ENCODE measurements around the gene REN. TPM values are rescaled to one million over a fixed set of nuclear protein-coding genes. Genes with fewer than 3 reads are reported as not detected.

The REN gene
- total RNA-seq, 2 donors from 2014 or later = 0.18 to 0.59 TPM

- ATAC-seq (peak; percentile 93), DNase-seq (peak; percentile 73 to 85)
- intact Hi-C loops (cut with DNase I, micrococcal nuclease) = loop anchor here (5.0 to 10.0 kb wide), 3 partner anchors 45 to 205 kb away; no protein-coding TSS in a partner anchor
Observed at GRCh38 chr1:204162494-204163074, 3.6 kb downstream of the REN start.

- DNase-seq (no peak), ATAC-seq (no peak)
- intact Hi-C loops (cut with DNase I, micrococcal nuclease) = loop anchor here (5.0 to 10.0 kb wide), 3 partner anchors 45 to 205 kb away; no protein-coding TSS in a partner anchor
Observed at GRCh38 chr1:204161609-204162493, 4.3 kb downstream of the REN start.

DNA sequence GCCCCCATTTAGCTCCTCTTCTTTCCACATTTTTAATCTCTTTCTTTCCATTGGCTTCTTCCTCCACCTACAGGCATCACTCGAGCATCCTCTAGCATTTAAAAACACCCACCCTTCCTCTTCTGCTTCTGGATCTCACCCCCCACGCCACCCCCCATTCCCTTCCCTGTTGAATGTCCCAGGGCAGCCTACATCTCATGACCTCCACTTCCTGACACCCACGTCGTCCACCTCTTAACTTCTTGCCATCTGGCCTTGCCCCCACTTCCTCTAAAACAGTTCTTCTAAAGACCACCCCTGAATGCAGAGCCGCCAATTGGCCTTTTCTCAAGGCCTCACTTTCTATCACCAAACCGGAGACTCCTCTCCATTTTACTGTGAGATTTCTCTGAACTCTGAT is 8.2 kb downstream of the REN start:
- intact Hi-C loops (cut with DNase I, micrococcal nuclease) = no loop called here
- no peak for DNase-seq
- ATAC-seq = no peak

DNA sequence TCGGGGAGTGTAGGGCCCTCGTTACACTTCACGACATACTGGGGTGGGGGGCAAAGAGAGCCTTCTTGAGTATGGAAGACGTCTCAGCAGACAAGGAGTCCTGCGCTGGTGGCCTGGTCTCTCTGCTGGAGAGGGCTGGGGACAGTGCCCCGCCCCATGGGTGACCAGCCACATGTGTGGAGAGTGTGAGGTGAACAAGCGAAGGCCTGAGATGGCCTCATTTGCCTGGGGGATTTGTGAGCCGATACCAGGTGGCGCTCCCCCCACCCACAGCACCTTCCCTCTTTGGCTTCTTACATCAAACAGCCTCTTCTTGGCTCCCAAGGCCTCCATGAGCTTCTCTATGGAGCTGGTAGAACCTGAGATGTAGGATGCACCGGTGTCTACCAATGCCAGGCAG is 10.3 kb downstream of the REN start:
- ATAC-seq (no peak), DNase-seq (no peak)
- intact Hi-C loops (cut with DNase I, micrococcal nuclease) = no loop called here

- DNase-seq (no peak), ATAC-seq (no peak)
- intact Hi-C loops (cut with DNase I, micrococcal nuclease) = no loop called here
Observed at GRCh38 chr1:204154568-204155255, 11.4 kb downstream of the REN start.

GRCh38 chr1:204153667-204154066 is 12.5 kb downstream of the REN start:
- ATAC-seq (no peak), DNase-seq (no peak)
- intact Hi-C loops (cut with DNase I, micrococcal nuclease) = no loop called here

DNA sequence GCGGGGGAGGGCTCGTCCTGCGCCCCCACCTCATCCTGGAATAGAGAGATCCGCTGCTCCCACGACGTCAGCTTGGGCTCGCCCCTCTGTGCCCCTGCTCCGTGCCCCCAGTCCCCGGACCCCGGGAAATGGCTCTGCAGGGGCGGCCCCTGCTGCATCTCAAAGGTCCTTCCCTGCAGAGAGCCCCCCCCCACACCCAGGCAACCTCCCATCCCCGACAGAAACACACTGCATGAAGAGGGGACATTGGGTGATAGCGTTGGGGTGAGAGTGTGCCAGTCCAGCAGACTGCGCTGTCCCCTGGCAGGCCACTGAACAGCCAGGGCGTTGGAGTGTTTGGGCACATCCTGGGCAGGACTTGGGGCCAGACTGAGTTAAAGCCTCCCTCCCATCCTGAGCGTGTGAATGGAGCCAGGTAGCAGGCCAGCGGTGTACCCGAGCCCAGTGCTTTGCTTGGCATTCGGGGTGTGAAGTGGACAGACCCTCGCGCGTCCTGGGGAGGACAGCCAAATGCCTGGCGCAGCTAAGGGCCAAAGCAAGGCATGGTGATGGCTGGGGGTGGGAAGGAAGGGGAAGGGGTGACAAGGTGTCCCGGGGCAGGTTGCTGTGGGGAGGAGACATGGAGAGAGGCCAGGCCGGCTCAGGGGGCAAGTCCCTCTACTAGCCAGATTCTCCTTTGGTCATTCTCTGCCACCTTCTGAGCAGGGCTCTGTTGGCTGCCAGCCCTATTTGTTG is 13.7 kb downstream of the REN start:
- DNase-seq (no peak), ATAC-seq (peak; percentile 31)
- intact Hi-C loops (cut with DNase I, micrococcal nuclease) = no loop called here

- peak; percentile 42 for DNase-seq
- intact Hi-C loops (cut with DNase I, micrococcal nuclease) = no loop called here
- peak; percentile 62 for ATAC-seq
Observed at GRCh38 chr1:204151552-204152309, 14.4 kb downstream of the REN start, which contains the start of gene ETNK2. Gene ETNK2 (minus strand): TSS chr1:204152044. CDS start chr1:204151852, 192 bp downstream.

DNA sequence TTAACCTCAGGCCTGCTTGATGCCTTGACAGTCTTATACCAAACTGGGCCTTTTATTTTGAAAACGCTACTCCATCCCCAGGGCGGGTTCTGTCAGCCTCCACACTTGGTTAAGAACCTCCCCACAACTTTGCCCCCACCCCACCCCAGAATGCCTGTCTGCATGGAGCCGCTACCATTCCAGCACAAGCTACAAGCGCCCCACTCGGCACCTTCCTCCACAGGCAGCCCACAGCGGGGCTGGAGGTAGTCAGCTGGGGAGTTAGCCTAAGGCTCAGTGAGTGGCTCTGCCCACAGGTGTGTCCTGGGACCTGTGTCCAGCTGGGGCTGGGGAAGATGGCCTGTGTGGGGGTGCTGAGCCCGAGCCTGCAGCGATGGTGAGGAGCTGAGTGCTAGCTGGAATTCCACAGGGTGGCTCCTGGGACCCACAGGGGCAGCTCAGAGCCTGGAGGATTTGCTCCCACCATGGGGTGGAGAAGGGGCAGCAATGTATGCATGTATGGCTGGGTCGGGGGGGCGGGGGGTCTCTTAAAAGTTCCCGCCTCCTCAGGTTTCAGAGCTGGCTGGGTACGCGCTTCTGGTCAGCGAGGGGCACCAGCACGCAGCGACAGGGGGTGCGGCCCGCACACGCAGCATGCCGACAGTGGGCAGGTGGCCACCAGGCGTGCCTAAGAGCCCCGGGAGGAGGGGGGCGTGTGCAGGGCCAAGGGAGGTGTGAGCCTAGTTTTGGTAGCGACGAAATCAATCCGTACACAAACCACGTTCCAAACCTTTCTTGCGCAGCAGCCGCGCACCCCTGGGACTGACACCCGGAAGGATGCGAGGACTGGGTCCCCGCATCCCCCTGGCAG is 15.2 kb downstream of the REN start:
- intact Hi-C loops (cut with DNase I, micrococcal nuclease) = no loop called here
- ATAC-seq = no peak
- peak in 1 of 2 donors; percentile 11 for DNase-seq

DNA sequence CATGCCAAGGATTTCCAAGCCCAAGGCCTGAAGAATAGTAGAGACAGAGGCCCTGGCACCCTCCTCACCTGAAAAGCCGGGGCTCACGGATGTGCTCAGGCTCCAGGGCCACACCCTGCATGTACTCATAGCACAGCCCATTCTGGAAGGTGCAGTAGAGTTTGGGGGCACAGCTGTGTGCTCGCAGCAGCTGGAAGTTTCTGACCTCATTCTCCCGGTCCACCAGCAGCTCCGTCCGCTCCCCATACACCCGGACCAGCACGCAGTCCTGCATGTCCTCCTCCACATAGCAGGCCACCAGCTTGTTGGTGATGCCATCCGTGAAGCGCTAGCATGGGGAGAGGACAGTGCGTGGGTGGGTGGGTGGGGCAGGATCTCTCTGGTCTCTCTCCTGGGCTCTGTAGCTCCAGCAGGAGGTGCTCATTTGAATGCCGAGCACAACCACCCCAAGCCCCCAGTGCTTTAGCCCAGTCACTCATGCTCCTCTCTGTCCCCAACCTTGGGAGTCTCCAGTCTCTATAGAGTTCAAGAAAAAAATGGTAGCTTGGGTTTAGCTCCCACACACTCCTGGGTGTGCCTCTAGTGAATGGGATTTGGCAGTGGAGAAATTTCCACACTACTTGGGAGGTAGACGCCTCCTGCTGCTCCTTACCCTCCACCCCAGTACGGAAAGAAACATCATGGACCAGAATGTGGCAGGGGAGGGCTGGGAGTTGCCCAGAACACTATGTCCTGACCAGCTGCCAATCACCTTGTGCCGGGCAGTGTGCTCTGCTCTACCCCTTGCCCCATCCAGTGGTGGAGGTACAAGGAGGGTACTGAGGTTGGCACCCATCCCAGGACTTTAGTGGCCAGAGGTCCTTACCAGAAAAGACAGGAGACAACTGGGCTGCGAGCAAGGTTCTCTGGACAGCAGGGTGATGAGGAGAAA is 16.2 kb downstream of the REN start:
- intact Hi-C loops (cut with DNase I, micrococcal nuclease) = no loop called here
- ATAC-seq (no peak), DNase-seq (no peak)

DNA sequence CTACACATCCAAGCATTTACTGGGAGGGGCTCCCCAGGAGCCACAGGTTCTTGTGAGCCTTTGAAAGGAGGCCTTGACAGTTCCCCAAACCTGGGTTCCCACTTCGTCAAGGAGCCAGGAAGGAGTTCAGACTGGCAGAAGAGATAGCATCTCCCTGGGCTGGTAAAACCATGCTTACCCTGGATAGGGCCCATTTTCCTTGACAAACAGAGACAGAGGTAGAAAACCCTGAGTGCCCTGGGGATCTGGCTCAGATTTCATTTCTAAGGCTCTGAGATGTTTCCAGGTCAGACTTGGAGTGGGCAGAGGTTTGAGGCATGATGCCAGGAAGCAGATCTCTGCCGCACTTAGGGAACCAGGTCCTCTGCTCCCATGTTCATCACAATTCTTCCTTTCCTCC is 17.0 kb downstream of the REN start:
- ATAC-seq (no peak), DNase-seq (no peak)
- intact Hi-C loops (cut with DNase I, micrococcal nuclease) = no loop called here

- ATAC-seq (no peak), DNase-seq (no peak)
- intact Hi-C loops (cut with DNase I, micrococcal nuclease) = no loop called here
Observed at GRCh38 chr1:204147406-204148383, 18.4 kb downstream of the REN start.

- intact Hi-C loops (cut with DNase I, micrococcal nuclease) = no loop called here
- DNase-seq = no peak
- ATAC-seq = no peak
Observed at GRCh38 chr1:204146965-204147364, 19.2 kb downstream of the REN start.

- intact Hi-C loops (cut with DNase I, micrococcal nuclease) = no loop called here
- no peak for DNase-seq
- no peak for ATAC-seq
Observed at GRCh38 chr1:204146309-204146708, 19.8 kb downstream of the REN start.

GRCh38 chr1:204145033-204145504 is 21.1 kb downstream of the REN start:
- intact Hi-C loops (cut with DNase I, micrococcal nuclease) = no loop called here
- DNase-seq (no peak), ATAC-seq (no peak)
